ENCODE results near the gene PSMG4. TPM values are rescaled to one million over a fixed set of nuclear protein-coding genes. Genes with fewer than 3 reads are reported as not detected.

PSMG4 gene
- total and polyA plus RNA-seq, 9 of the 15 experiments (the other 6 are each of a cell fraction or from before 2014, with no cell fraction given): 12.9 to 185 (median 52.0) TPM

GRCh38 chr6:3228771-3229565 lies 29.8 kb upstream of the PSMG4 start (continued):
- TF ChIP-seq, protein P1, sequence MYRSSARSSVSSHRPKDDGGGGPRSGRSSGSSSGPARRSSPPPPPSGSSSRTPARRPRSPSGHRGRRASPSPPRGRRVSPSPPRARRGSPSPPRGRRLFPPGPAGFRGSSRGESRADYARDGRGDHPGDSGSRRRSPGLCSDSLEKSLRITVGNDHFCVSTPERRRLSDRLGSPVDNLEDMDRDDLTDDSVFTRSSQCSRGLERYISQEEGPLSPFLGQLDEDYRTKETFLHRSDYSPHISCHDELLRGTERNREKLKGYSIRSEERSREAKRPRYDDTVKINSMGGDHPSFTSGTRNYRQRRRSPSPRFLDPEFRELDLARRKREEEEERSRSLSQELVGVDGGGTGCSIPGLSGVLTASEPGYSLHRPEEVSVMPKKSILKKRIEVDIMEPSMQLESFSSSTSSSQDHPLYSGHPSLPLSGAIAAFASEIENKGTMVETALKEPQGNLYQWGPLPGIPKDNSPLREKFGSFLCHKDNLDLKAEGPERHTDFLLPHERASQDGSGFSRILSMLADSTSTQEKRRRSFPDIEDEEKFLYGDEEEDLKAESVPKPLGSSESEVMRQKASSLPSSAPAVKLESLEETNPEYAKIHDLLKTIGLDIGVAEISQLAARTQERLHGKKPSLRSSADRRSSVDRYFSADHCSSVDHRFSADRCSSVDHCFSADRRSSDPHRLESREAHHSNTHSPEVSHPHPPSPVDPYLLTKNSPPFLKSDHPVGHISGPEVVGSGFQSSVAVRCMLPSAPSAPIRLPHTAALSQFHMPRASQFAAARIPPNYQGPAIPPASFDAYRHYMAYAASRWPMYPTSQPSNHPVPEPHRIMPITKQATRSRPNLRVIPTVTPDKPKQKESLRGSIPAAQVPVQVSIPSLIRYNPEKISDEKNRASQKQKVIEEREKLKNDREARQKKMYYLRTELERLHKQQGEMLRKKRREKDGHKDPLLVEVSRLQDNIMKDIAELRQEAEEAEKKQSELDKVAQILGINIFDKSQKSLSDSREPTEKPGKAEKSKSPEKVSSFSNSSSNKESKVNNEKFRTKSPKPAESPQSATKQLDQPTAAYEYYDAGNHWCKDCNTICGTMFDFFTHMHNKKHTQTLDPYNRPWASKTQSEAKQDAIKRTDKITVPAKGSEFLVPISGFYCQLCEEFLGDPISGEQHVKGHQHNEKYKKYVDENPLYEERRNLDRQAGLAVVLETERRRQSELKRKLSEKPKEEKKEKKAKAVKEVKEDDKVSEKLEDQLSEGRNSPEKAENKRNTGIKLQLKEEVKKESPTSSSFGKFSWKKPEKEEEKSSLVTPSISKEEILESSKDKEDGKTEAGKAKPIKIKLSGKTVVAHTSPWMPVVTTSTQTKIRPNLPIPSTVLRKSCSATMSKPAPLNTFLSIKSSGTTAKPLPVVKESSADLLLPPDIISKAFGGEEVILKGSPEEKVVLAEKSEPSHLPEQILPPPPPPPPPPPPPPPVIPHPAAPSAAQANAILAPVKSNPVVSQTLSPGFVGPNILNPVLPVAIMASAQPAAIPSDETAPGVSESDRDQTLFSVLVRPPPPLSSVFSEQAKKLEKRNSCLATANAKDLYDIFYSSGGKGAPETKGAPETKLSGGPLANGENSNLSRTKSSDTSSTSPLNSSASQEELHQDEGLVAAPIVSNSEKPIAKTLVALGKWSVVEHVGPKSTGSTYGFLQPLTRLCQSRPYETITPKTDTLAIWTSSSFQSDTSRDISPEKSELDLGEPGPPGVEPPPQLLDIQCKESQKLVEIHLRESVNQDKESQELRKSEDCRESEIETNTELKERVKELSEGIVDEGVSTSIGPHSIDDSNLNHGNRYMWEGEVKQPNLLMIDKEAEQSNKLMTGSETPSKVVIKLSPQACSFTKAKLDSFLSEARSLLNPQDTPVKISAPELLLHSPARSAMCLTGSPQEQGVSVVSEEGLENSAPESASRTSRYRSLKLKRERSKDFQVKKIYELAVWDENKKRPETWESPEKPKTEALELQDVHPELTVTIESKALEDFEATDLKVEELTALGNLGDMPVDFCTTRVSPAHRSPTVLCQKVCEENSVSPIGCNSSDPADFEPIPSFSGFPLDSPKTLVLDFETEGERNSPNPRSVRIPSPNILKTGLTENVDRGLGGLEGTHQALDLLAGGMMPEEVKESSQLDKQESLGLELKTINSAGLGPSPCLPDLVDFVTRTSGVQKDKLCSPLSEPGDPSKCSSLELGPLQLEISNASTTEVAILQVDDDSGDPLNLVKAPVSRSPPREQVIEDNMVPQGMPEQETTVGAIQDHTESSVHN (IDR thresholded peaks at IDR 0.05; ENCODE audit: borderline replicate concordance in 1 of 2, low read depth in 1 of 2): no peak
- TF ChIP-seq, protein P2, sequence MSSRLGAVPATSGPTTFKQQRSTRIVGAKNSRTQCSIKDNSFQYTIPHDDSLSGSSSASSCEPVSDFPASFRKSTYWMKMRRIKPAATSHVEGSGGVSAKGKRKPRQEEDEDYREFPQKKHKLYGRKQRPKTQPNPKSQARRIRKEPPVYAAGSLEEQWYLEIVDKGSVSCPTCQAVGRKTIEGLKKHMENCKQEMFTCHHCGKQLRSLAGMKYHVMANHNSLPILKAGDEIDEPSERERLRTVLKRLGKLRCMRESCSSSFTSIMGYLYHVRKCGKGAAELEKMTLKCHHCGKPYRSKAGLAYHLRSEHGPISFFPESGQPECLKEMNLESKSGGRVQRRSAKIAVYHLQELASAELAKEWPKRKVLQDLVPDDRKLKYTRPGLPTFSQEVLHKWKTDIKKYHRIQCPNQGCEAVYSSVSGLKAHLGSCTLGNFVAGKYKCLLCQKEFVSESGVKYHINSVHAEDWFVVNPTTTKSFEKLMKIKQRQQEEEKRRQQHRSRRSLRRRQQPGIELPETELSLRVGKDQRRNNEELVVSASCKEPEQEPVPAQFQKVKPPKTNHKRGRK (tag; IDR thresholded peaks at IDR 0.05): no peak
- TF ChIP-seq, protein P3, sequence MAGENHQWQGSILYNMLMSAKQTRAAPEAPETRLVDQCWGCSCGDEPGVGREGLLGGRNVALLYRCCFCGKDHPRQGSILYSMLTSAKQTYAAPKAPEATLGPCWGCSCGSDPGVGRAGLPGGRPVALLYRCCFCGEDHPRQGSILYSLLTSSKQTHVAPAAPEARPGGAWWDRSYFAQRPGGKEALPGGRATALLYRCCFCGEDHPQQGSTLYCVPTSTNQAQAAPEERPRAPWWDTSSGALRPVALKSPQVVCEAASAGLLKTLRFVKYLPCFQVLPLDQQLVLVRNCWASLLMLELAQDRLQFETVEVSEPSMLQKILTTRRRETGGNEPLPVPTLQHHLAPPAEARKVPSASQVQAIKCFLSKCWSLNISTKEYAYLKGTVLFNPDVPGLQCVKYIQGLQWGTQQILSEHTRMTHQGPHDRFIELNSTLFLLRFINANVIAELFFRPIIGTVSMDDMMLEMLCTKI (IDR thresholded peaks at IDR 0.05; ENCODE audit: partially characterized antibody): no peak
- no peak for TF ChIP-seq ZNF77 (CRISPR knock-in tag; IDR thresholded peaks at IDR 0.05)
- TF ChIP-seq SIRT6 (IDR thresholded peaks at IDR 0.05; ENCODE audit: low read depth, low read length): no peak
- TF ChIP-seq ESRRA (IDR thresholded peaks at IDR 0.05; ENCODE audit: borderline replicate concordance, low read depth): no peak; the same call in 1 of the 2 replicates
- TF ChIP-seq KDM5B (IDR thresholded peaks at IDR 0.05; ENCODE audit: insufficient replicate concordance, low read depth, low read length): peak; percentile 25
- no peak for TF ChIP-seq ZFP36 (IDR thresholded peaks at IDR 0.05; ENCODE audit: low read depth, low read length, partially characterized antibody)
- TF ChIP-seq SREBF1 (IDR thresholded peaks at IDR 0.05; ENCODE audit: borderline replicate concordance, low read depth, low read length): no peak
- TF ChIP-seq NFIX (CRISPR knock-in tag; IDR thresholded peaks at IDR 0.05; ENCODE audit: low read depth): no peak
- peak; percentile 68 for TF ChIP-seq MAX (CRISPR knock-in tag; IDR thresholded peaks at IDR 0.05)
- no peak for TF ChIP-seq CGGBP1 (CRISPR knock-in tag; IDR thresholded peaks at IDR 0.05)
